Type B pancreatic cell (in vitro differentiated cells): Measurements from ENCODE around the gene GPD1L. TPM values are rescaled to one million over a fixed set of nuclear protein-coding genes. Genes with fewer than 3 reads are reported as not detected.

Experiments
- DNase-seq: peaks from one replicate; pipeline ENCODE4 v3.0.0; 2021; ENCODE audit warnings: mixed read lengths; ENCODE audit not compliant: unreplicated experiment; ENCODE audit errors: extremely low spot score
- H3K27ac Mint-ChIP-seq: 2 replicates; pipeline ENCODE4 v1.8.0; 2021; ENCODE audit warnings: mild to moderate bottlenecking, mixed read lengths
- H3K27me3 Mint-ChIP-seq: 2 replicates; pipeline ENCODE4 v1.8.0; 2021; ENCODE audit warnings: mixed read lengths
- H3K36me3 Mint-ChIP-seq: 2 replicates; pipeline ENCODE4 v1.8.0; 2021; ENCODE audit warnings: mixed read lengths
- H3K4me1 Mint-ChIP-seq: one replicate; pipeline ENCODE4 v1.8.0; 2021; ENCODE audit warnings: mixed read lengths; ENCODE audit not compliant: unreplicated experiment
- H3K4me3 Mint-ChIP-seq: 2 replicates; pipeline ENCODE4 v1.8.0; 2021; ENCODE audit warnings: mild to moderate bottlenecking, mixed read lengths
- H3K9me3 Mint-ChIP-seq: 2 replicates; pipeline ENCODE4 v1.8.0; 2021; ENCODE audit warnings: mixed read lengths
- total RNA-seq: library from RNA; stranded (reverse); gene quantifications from 2 replicates; pipeline ENCODE4 v1.2.1, GENCODE V29; 2021; ENCODE audit warnings: low replicate concordance
- TF ChIP-seq, protein P1 (sequence below): fragments of 200-600 bp; sonication (generic); conservative IDR thresholded peaks from 2 replicates; pipeline ENCODE4 v1.5.0; 2021; ENCODE audit warnings: antibody characterized with exemption, mild to moderate bottlenecking

Gene GPD1L
- total RNA-seq, 1 donor from 2014 or later, result 17.5 TPM

DNA sequence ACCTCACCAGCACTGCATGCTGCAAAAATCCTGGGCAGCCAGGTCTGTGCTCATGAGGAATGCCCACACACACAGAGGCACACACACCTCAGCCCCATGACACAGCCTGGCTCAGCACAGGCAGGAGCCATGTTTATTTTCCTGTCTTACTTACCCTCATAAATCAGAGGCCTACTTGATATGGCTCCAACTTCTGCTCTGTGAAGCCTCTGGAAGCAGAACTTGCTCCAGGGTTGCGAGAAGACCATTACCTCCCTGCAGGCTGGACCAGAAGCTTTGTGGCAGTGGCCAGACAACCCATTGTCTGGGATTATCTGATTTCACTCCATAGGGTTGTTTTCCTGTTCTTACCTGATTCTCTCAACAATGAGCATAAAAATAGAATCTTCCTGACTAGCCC lies 88.2 kb downstream of the GPD1L start:
- DNase-seq, result no peak
- no peaks in the 10 kb centered on the region for H3K36me3 Mint-ChIP-seq
- no peak overlapping the region for H3K27ac Mint-ChIP-seq
- no peak overlapping the region for H3K4me3 Mint-ChIP-seq
- peaks cover 7% of the 10 kb centered on the region for H3K4me1 Mint-ChIP-seq
- H3K9me3 Mint-ChIP-seq, result no peaks in the 10 kb centered on the region
- TF ChIP-seq, protein P1, sequence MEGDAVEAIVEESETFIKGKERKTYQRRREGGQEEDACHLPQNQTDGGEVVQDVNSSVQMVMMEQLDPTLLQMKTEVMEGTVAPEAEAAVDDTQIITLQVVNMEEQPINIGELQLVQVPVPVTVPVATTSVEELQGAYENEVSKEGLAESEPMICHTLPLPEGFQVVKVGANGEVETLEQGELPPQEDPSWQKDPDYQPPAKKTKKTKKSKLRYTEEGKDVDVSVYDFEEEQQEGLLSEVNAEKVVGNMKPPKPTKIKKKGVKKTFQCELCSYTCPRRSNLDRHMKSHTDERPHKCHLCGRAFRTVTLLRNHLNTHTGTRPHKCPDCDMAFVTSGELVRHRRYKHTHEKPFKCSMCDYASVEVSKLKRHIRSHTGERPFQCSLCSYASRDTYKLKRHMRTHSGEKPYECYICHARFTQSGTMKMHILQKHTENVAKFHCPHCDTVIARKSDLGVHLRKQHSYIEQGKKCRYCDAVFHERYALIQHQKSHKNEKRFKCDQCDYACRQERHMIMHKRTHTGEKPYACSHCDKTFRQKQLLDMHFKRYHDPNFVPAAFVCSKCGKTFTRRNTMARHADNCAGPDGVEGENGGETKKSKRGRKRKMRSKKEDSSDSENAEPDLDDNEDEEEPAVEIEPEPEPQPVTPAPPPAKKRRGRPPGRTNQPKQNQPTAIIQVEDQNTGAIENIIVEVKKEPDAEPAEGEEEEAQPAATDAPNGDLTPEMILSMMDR, result no peak
- H3K27me3 Mint-ChIP-seq, result no peaks in the 10 kb centered on the region

DNA sequence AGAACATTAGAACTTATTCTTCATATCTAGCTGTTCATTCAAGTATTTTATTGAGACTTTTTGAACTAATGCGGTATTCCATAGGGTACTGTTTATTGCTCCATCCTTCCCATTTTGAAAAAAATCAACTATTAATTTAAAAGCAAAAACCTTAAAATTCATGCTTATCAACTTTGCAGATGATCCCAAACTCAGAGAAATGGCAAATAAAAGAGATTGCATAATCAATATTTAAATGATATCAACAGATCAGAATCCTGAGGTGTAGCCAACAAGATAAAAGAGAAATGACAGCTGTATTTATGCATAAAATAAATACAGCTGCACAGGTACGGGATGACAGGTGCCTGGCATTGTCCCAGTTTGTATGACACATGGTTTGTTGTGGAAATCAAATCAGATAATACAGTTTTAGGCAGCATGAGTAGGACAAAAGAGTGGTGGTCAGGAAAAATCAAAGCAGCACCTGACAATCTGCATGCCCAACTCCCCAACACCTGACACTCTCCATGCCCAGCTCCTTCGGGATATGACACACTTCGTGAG lies 89.6 kb downstream of the GPD1L start:
- no peak overlapping the region for H3K4me3 Mint-ChIP-seq
- H3K27ac Mint-ChIP-seq, result no peak overlapping the region
- DNase-seq, result no peak
- no peaks in the 10 kb centered on the region for H3K36me3 Mint-ChIP-seq
- H3K27me3 Mint-ChIP-seq, result no peaks in the 10 kb centered on the region
- peaks cover 7% of the 10 kb centered on the region for H3K4me1 Mint-ChIP-seq
- TF ChIP-seq, protein P1, result no peak
- H3K9me3 Mint-ChIP-seq, result no peaks in the 10 kb centered on the region

DNA sequence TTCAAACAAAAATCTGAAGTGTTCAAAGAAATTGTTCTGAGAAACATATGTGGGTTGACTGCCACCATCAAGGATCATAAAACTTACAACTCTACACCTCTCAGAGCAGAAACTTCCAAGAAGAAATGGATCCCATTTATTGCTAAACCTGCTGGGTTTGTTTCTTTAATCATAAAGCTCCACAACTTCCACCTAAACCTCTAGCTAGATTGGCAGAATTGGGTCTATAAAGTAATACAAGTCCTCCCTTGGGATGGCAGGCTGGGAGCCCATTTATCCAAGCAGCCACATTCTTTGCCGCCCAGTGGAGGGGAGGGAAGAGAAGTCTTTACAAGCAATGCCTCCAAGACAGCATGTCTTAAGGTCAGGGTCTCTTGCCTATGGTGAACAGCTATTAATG lies 91.6 kb downstream of the GPD1L start:
- TF ChIP-seq, protein P1, result no peak
- Mint-ChIP-seq H3K4me1 (peaks cover 7% of the 10 kb centered on the region), H3K27ac (no peak overlapping the region), H3K9me3 (no peaks in the 10 kb centered on the region), H3K36me3 (no peaks in the 10 kb centered on the region), H3K4me3 (no peak overlapping the region), H3K27me3 (no peaks in the 10 kb centered on the region)
- no peak for DNase-seq

DNA sequence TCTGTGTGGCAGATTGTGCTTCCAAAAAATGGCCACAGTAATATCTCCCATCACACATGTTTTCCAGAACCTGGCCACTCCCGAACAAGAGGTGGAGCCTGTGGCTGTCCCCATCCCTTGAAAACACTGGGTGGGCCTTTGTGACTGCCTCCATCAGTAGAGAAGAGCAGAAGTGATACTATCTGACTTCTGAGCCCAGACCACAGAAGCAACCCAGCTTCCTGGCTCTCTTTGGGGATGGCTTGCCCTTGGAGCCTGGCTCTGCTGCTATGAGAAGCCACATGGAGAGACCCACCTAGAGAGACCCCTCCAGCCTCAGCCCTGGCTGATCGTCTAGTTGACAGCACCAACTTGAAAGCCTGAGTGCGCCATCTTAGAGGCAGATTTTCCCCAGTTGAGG lies 92.3 kb downstream of the GPD1L start:
- TF ChIP-seq, protein P1, result no peak
- no peak overlapping the region for H3K27ac Mint-ChIP-seq

DNA sequence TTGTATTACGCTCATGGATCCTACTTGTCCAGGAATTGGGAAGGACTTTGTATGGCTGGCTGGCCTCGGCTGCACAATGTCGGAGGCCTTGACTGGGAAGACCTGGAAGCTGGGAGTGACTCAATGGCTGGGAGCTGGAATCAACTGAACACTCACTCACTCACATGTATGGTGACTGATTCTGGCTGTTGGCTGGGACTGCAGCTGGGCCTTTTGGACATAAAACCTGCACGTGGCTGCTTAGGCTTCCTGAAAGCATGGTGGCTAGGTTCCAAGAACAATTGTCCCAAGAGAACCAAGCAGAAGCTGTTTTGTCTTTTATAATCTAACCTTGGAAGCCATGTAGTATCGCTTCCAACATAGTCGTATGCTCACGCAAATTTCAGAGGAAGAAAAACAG lies 94.1 kb downstream of the GPD1L start:
- no peak for DNase-seq
- no peaks in the 10 kb centered on the region for H3K9me3 Mint-ChIP-seq
- H3K4me1 Mint-ChIP-seq, result peaks cover 7% of the 10 kb centered on the region
- TF ChIP-seq, protein P1, result no peak
- H3K4me3 Mint-ChIP-seq, result no peak overlapping the region
- no peaks in the 10 kb centered on the region for H3K27me3 Mint-ChIP-seq
- H3K27ac Mint-ChIP-seq, result no peak overlapping the region
- H3K36me3 Mint-ChIP-seq, result no peaks in the 10 kb centered on the region

More for the DNA sequence above, 92.3 kb downstream of the GPD1L start:
- no peaks in the 10 kb centered on the region for H3K27me3 Mint-ChIP-seq
- no peak overlapping the region for H3K4me3 Mint-ChIP-seq
- no peaks in the 10 kb centered on the region for H3K9me3 Mint-ChIP-seq
- no peak for DNase-seq
- H3K4me1 Mint-ChIP-seq, result peaks cover 7% of the 10 kb centered on the region
- H3K36me3 Mint-ChIP-seq, result no peaks in the 10 kb centered on the region
